HG02610 (cell line): ENCODE results near the gene SUPT3H.
A peak's percentile ranks its signal among the peaks of the same experiment; 100 is the strongest.

Source experiments
- ATAC-seq: cut with Tn5 transposase; IDR thresholded peaks from one replicate; pipeline ENCODE4 v1.9.1; 2021; ENCODE audit warnings: mild to moderate bottlenecking, moderate library complexity; ENCODE audit not compliant: unreplicated experiment

Gene SUPT3H

GRCh38 chr6:44965708-44966107 lies 412.0 kb downstream of the SUPT3H start:
- ATAC-seq: no peak

GRCh38 chr6:44960898-44961297 lies 416.8 kb downstream of the SUPT3H start:
- ATAC-seq: no peak

- ATAC-seq: no peak
These were observed 418.1 kb downstream of the SUPT3H start for GRCh38 chr6:44959651-44960050.

- no peak for ATAC-seq
These were observed 420.6 kb downstream of the SUPT3H start for GRCh38 chr6:44957156-44957555.

GRCh38 chr6:44956396-44956795 lies 421.3 kb downstream of the SUPT3H start:
- no peak for ATAC-seq

- no peak for ATAC-seq
These were observed 422.6 kb downstream of the SUPT3H start for GRCh38 chr6:44955145-44955544.

GRCh38 chr6:44954281-44954680 lies 423.5 kb downstream of the SUPT3H start:
- ATAC-seq: no peak

GRCh38 chr6:44951253-44951747 lies 426.4 kb downstream of the SUPT3H start:
- no peak for ATAC-seq

GRCh38 chr6:44949596-44950201 lies 428.0 kb downstream of the SUPT3H start:
- no peak for ATAC-seq

- no peak for ATAC-seq
These were observed 434.2 kb downstream of the SUPT3H start for GRCh38 chr6:44943541-44943940.

GRCh38 chr6:44942798-44943197 lies 434.9 kb downstream of the SUPT3H start:
- ATAC-seq: no peak

GRCh38 chr6:44942201-44942600 lies 435.5 kb downstream of the SUPT3H start:
- ATAC-seq: no peak

GRCh38 chr6:44940367-44940766 lies 437.4 kb downstream of the SUPT3H start:
- no peak for ATAC-seq

GRCh38 chr6:44935693-44936300 lies 441.9 kb downstream of the SUPT3H start:
- ATAC-seq: peak; percentile 50

GRCh38 chr6:44933108-44933507 lies 444.6 kb downstream of the SUPT3H start:
- ATAC-seq: no peak

- no peak for ATAC-seq
These were observed 445.1 kb downstream of the SUPT3H start for GRCh38 chr6:44932651-44933091.

- no peak for ATAC-seq
These were observed 446.3 kb downstream of the SUPT3H start for GRCh38 chr6:44931385-44931784.

GRCh38 chr6:44926556-44926955 lies 451.2 kb downstream of the SUPT3H start:
- no peak for ATAC-seq

- peak; percentile 56 for ATAC-seq
These were observed 452.5 kb downstream of the SUPT3H start for GRCh38 chr6:44925100-44925739.

- ATAC-seq: peak; percentile 69
These were observed 454.3 kb downstream of the SUPT3H start for GRCh38 chr6:44923444-44923843.

- no peak for ATAC-seq
These were observed 455.9 kb downstream of the SUPT3H start for GRCh38 chr6:44921798-44922197.

- ATAC-seq: no peak
These were observed 456.7 kb downstream of the SUPT3H start for GRCh38 chr6:44920952-44921491.
